ENCODE measurements around the gene MTHFSD.
"Not testable (repeated sequence)": the region's sequence is repeated elsewhere in the genome, so short reads cannot be mapped to it uniquely, and the experiment has no call there.

Gene MTHFSD

DNA sequence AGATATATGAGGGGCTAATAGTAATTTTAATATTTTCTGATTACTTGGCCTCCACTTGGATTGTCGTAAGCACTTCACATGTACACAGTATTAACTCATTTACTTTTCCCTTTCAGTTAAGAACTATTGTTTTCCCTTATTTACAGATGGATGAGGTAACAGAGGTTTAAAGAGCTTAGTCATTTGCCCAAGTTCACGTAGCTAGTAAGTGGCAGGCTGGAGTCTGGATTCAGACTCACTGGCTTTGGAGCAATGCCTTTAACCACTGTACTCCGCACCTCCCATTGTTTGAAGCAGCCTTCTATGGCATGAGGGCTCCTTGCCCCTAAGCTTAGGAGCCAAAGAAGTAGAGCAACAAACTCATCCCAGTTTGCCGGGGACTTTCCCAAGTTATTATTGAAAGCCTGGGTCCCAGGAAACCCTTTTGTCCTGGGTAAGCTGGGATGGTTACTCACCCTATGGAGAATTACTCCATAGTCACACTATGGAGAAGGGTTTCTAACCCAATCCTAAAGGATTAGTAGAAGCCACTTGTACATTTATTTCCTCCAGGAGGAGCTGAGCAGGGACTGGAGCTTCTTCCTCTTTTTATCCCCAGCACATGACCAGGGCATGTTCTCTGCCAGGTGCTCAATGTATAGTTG lies 35.6 kb upstream of the MTHFSD start:
- DNase-seq (ENCODE audit: low read depth): peak; percentile 91
- no peak overlapping the region for H3K4me3 ChIP-seq (ENCODE audit: low read length)

GRCh38 chr16:86587955-86588354 lies 32.9 kb upstream of the MTHFSD start:
- not testable (repeated sequence) for DNase-seq (ENCODE audit: low read depth); H3K4me3 ChIP-seq (ENCODE audit: low read length)

More for the DNA sequence above, 35.6 kb upstream of the MTHFSD start:
- TF ChIP-seq, protein P1, sequence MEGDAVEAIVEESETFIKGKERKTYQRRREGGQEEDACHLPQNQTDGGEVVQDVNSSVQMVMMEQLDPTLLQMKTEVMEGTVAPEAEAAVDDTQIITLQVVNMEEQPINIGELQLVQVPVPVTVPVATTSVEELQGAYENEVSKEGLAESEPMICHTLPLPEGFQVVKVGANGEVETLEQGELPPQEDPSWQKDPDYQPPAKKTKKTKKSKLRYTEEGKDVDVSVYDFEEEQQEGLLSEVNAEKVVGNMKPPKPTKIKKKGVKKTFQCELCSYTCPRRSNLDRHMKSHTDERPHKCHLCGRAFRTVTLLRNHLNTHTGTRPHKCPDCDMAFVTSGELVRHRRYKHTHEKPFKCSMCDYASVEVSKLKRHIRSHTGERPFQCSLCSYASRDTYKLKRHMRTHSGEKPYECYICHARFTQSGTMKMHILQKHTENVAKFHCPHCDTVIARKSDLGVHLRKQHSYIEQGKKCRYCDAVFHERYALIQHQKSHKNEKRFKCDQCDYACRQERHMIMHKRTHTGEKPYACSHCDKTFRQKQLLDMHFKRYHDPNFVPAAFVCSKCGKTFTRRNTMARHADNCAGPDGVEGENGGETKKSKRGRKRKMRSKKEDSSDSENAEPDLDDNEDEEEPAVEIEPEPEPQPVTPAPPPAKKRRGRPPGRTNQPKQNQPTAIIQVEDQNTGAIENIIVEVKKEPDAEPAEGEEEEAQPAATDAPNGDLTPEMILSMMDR (IDR thresholded peaks at IDR 0.05; ENCODE audit: insufficient read depth, low read depth, low read length, missing control alignments): no peak

DNA sequence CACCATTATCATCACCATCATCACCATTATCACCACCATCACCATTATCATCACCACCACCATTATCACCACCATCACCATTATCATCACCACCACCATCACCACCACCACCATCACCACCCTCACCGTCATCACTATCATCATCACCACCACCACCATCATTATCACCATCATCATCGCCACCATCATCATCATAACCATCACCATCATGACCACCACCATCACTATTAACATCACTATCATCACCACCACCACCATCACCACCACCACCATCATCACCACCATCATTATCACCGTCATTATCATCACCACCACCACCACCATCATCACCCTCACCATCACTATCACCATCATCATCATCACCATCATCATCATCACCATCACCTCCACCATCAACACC lies 32.5 kb upstream of the MTHFSD start:
- TF ChIP-seq, protein P1 (IDR thresholded peaks at IDR 0.05; ENCODE audit: insufficient read depth, low read depth, low read length, missing control alignments): no peak
- no peak overlapping the region for H3K4me3 ChIP-seq (ENCODE audit: low read length)
- DNase-seq (ENCODE audit: low read depth): no peak

GRCh38 chr16:86585821-86586611 lies 31.0 kb upstream of the MTHFSD start:
- DNase-seq (ENCODE audit: low read depth): peak; percentile 82
- TF ChIP-seq, protein P1 (IDR thresholded peaks at IDR 0.05; ENCODE audit: insufficient read depth, low read depth, low read length, missing control alignments): no peak
- H3K4me3 ChIP-seq (ENCODE audit: low read length): no peak overlapping the region

DNA sequence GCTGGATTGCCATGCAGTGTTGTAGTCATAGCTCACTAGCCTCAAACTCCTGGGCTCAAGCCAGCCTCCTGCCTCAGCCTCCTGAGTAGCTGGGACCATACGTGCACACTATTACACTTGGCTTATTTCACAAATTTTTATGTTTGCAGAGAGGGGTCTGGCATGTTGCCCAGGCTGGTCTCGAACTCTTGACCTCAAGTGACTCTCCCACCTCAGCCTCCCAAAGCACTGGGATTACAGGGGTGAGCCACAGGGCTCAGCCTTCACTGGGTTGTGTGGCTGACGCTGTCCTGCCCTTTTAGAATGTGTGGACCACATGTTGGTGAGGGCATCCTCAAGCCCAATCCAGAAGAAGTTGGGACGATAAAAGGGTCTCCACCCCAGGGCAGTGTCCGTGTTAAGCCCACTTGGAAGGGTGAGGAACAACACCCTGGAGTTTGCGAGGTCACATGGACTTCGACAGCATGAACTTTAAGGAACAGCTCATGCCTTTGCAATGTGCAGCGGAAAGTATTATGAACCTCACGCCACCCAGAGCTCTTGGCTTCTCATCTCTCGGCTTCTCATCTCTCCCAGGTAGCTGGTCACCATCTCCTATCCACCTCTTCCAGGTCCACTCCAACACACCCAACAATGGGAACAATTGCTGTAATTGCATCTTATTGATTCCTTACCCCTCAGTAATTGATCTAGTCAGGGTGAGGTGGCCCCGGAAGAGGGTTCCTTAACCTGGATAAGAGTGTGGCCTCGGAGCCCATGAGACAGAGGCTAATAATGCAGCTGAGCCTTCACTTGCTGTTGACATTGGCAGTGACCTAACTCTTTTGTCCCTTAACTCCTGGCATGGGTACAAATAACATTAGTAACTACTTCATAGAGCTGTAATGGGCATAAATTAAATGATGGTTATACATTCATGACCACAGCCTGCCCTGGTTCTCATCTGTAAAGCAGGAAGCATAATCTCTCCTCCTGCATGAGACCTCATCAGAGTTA lies 30.0 kb upstream of the MTHFSD start:
- no peak overlapping the region for H3K4me3 ChIP-seq (ENCODE audit: low read length)

GRCh38 chr16:86584071-86584685 lies 29.1 kb upstream of the MTHFSD start:
- no peak for DNase-seq (ENCODE audit: low read depth)
- H3K4me3 ChIP-seq (ENCODE audit: low read length): no peak overlapping the region
- TF ChIP-seq, protein P1 (IDR thresholded peaks at IDR 0.05; ENCODE audit: insufficient read depth, low read depth, low read length, missing control alignments): no peak

More for the DNA sequence above, 30.0 kb upstream of the MTHFSD start:
- no peak for DNase-seq (ENCODE audit: low read depth)
- TF ChIP-seq, protein P1 (IDR thresholded peaks at IDR 0.05; ENCODE audit: insufficient read depth, low read depth, low read length, missing control alignments): no peak
